Pancreas (tissue), 10 donors: ENCODE measurements around the gene MTCL1. TPM values are rescaled to one million over a fixed set of nuclear protein-coding genes. Genes with fewer than 3 reads are reported as not detected.

Experiments
- ATAC-seq, 4 donors: fragments of 200-7000 bp; cut with Tn5 transposase; one replicate each; pipeline versions ENCODE4 v1.8.0 to v1.9.1; 2020; ENCODE audit warnings: mild to moderate bottlenecking in 4 of 4, moderate library complexity in 4 of 4
- DNase-seq, 6 donors: peaks; one replicate each; pipeline ENCODE4 v3.0.0-alpha.2; 2020
- FAIRE-seq: peaks from 2 replicates; lab custom pipeline; 2012; peaks lifted over from hg19 to GRCh38; lab: Jason Lieb, UNC
- H3K27ac ChIP-seq, 4 donors: fragments of 200-600 bp; sonication (generic); 1 replicate in 3 of 4; 2 replicates in 1 of 4; pipeline versions ENCODE4 v1.5.0 to v1.8.0; 2020
- H3K27me3 ChIP-seq, 4 donors: fragments of 200-600 bp; one replicate each; pipeline ENCODE4 v1.8.0; 2021
- H3K36me3 ChIP-seq, 3 donors: fragments of 200-600 bp; sonication (generic) in 1 of 3; one replicate each; pipeline versions ENCODE4 v1.5.0 to v1.8.0; 2020 to 2021
- H3K4me1 ChIP-seq, 3 donors: fragments of 200-600 bp; one replicate each; pipeline ENCODE4 v1.8.0; 2021
- H3K4me3 ChIP-seq, 4 donors: fragments of 200-600 bp; sonication (generic) in 2 of 4; one replicate each; pipeline versions ENCODE4 v1.5.0 to v1.8.0; 2020 to 2021
- H3K9me3 ChIP-seq, 4 donors: fragments of 200-600 bp; one replicate each; pipeline ENCODE4 v1.8.0; 2021
- CTCF ChIP-seq, 4 donors: fragments of 200-600 bp; sonication (generic) in 3 of 4; IDR thresholded peaks; one replicate each; pipeline versions ENCODE4 v1.5.0 to v1.8.0; 2021; ENCODE audit warnings: antibody characterized with exemption in 4 of 4
- WGBS, 2 donors: extraction: QIAGEN DNeasy Blood & Tissue Kit; methylation state at CpG; one replicate each; pipeline ENCODE4 v1.1.7; 2013; 5-methylcytosine and 5-hydroxymethylcytosine counted together
- intact Hi-C, 3 donors: fragments of 100-400 bp; cut with DNase I; formaldehyde crosslinking; loops; one replicate each; pipeline versions ENCODE4 v1.11.1 to v1.14.2; 2022
- polyA plus RNA-seq, 2 donors: library from polyadenylated mRNA; stranded (reverse); fragments of 200-250 nt; gene quantifications; one replicate each; pipeline ENCODE4 v1.2.3, GENCODE V29; 2013
- total RNA-seq, 6 donors: library from RNA; stranded (reverse); fragmentation: NEBNext Ultra II Directional in 4 of 6; extraction: Animal tissue kit (Norgen Biotek cat#: 25700) in 4 of 6; gene quantifications; one replicate each; pipeline versions ENCODE4 v1.2.1 to v1.2.4, GENCODE V29; 2021 to 2023
- donor health status: healthy with polysubstance abuse.
- donor health status: DM: no; HTN: no; CAD: no; lungs with moderate emphysema.
- donor health status: DM: no; HTN: no; CAD: no.
- donor health status: control.
- donor health status: control.
- donor health status: Bipolar disorder and iron deficiency.
- donor health status: DM: yes; HTN: yes; CAD: no.
- donor health status: DM: no; HTN: no; CAD: no.
- donor health status: DM: no; HTN: no; CAD: no.
- donor health status: DM: yes; HTN: yes; CAD: no.

MTCL1 gene
- total and polyA plus RNA-seq, 8 donors: 9.2 to 18.4 (median 12.9) TPM

GRCh38 chr18:8704361-8705237 is 757 bp upstream of the MTCL1 start:
- no peaks in the 10 kb centered on the region for H3K27me3 ChIP-seq
- peaks cover 0 to 9% (median 4%) of the 10 kb centered on the region in 3 donors for H3K4me1 ChIP-seq
- H3K36me3 ChIP-seq: no peaks in the 10 kb centered on the region
- H3K9me3 ChIP-seq: no peaks in the 10 kb centered on the region
- TF ChIP-seq CTCF (IDR thresholded peaks at IDR 0.05): no peak
- H3K4me3 ChIP-seq: peak overlapping the region; percentile 27 to 65 (median 57)
- WGBS, 2 donors: 1 to 3% methylated on average over 36 to 64 of the region's 64 CpGs
- H3K27ac ChIP-seq: peak overlapping the region; percentile 71 to 90 (median 83)
- DNase-seq (peak; percentile 86 to 97 (median 92)), ATAC-seq (peak; percentile 90 to 94 (median 91)), FAIRE-seq (no peak)
- intact Hi-C loops: no loop called here

GRCh38 chr18:8705961-8706790 is 820 bp downstream of the MTCL1 start:
- no peaks in the 10 kb centered on the region for H3K9me3 ChIP-seq
- H3K27me3 ChIP-seq: no peaks in the 10 kb centered on the region
- FAIRE-seq: no peak
- peak overlapping the region; percentile 30 to 65 (median 44) for H3K4me3 ChIP-seq
- 0 to 1% methylated on average over 90 to 116 of the region's 116 CpGs for WGBS, 2 donors
- peak overlapping the region in 1 of 4 donors; percentile 57 for H3K27ac ChIP-seq
- intact Hi-C loops: no loop called here
- H3K4me1 ChIP-seq: peaks cover 0 to 9% (median 4%) of the 10 kb centered on the region in 3 donors
- peak in 1 of 4 donors; percentile 5 for ATAC-seq
- DNase-seq: peak in 5 of 6 donors; percentile 22 to 81 (median 55)
- no peak for TF ChIP-seq CTCF (IDR thresholded peaks at IDR 0.05)
- no peaks in the 10 kb centered on the region for H3K36me3 ChIP-seq

- no peaks in the 10 kb centered on the region for H3K9me3 ChIP-seq
- FAIRE-seq (no peak), DNase-seq (peak; percentile 51 to 85 (median 67)), ATAC-seq (peak; percentile 33 to 49 (median 42))
- peak in 2 of 4 donors; percentile 9 to 12 for TF ChIP-seq CTCF (IDR thresholded peaks at IDR 0.05)
- 5 to 8% methylated on average over 48 of the region's 48 CpGs for WGBS, 2 donors
- H3K36me3 ChIP-seq: no peaks in the 10 kb centered on the region
- peaks cover 0 to 9% (median 4%) of the 10 kb centered on the region in 3 donors for H3K4me1 ChIP-seq
- intact Hi-C loops: no loop called here
- H3K27ac ChIP-seq: peak overlapping the region in 1 of 4 donors; percentile 15
- no peaks in the 10 kb centered on the region for H3K27me3 ChIP-seq
- peak overlapping the region; percentile 30 to 65 (median 44) for H3K4me3 ChIP-seq
These were observed 1.6 kb downstream of the MTCL1 start for GRCh38 chr18:8706791-8707555.

GRCh38 chr18:8707556-8708300 is 2.4 kb downstream of the MTCL1 start:
- no peak for DNase-seq
- WGBS, 2 donors: 51 to 52% methylated on average over 4 of the region's 4 CpGs
- Histone ChIP-seq H3K36me3 (no peaks in the 10 kb centered on the region), H3K27me3 (no peaks in the 10 kb centered on the region), H3K27ac (peak overlapping the region in 1 of 4 donors; percentile 15), H3K4me1 (peaks cover 0 to 9% (median 4%) of the 10 kb centered on the region in 3 donors), H3K9me3 (no peaks in the 10 kb centered on the region), H3K4me3 (peak overlapping the region in 3 of 4 donors; percentile 30 to 65 (median 58))
- no peak for TF ChIP-seq CTCF (IDR thresholded peaks at IDR 0.05)
- no peak for FAIRE-seq
- intact Hi-C loops: no loop called here
- no peak for ATAC-seq
